Stimulated activated naive CD4-positive, alpha-beta T cell treated with Interleukin-2 at 50 U/mL for 16 hours (primary cell): Measurements from ENCODE around the gene ASB9.
"Not testable (repeated sequence)": the region's sequence is repeated elsewhere in the genome, so short reads cannot be mapped to it uniquely, and the experiment has no call there.

Experiments
- DNase-seq: peaks from one replicate; lab custom pipeline; 2025; lab: John Stamatoyannopoulos, UW

The ASB9 gene, protein sequence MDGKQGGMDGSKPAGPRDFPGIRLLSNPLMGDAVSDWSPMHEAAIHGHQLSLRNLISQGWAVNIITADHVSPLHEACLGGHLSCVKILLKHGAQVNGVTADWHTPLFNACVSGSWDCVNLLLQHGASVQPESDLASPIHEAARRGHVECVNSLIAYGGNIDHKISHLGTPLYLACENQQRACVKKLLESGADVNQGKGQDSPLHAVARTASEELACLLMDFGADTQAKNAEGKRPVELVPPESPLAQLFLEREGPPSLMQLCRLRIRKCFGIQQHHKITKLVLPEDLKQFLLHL

DNA sequence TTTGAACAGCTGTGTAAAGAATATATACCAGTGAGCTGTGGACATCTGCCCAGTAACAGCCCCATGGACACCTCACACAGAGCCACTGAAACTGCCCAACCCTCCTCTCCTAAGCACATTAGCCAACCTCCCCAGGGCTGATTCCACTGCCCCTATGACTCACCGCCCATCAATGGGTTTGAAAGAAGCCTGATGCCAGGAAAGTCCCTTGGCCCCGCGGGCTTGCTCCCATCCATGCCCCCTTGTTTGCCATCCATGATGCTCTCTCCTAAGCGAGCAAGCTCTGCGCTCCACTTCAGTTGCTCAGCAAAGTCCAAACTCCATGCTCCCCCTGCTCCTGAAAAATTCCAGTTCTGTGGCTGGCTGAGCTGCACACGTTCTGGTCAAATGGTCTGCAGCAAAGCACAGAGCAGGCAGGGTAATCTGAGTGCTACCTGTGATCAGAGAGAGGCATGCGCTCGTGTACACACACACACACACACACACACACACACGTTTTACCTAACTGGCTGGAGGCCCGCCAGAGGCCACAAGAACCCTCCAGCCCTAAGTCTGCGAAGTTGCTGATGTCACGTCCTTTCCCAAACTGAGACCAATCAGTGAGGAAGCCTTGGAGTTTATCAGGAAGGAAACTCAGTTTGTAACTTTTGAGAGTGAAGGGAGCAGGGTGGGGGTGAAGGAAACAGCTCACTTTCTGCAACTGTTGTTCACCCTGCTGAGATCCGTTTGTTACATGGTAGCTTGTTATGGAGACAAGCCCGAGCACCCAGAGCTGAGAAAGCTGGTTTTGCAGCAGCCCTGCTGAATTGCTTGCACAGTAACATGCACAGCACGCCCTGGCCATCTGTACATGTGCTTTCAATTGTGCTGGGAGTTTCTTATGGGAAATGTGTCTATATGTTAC, at the start of gene ASB9:
Gene ASB9, minus strand, starts transcription at position 466 of the 904 bp plus-strand sequence. Its CDS starts 209 bp downstream, at position 257.
- no peak for DNase-seq

DNA sequence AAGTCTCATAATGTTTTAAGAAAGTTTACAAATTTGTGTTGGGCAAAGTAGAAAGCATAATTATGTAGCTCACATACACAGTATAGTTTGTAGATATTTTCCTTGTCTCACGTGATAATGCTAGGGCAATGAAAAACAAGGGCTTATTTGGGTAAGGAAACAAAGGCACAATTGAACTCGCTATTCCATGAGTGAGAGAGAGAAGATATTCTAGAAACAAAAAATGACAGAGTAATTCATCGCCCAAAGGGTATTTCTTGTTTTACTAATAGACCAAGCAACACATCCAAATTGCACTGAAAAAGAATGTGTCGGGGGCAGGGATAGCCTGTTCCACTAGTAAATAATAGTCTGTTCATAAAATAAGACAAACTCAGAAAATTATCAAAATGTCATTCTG, 49.2 kb upstream of the ASB9 start:
- DNase-seq: no peak

DNA sequence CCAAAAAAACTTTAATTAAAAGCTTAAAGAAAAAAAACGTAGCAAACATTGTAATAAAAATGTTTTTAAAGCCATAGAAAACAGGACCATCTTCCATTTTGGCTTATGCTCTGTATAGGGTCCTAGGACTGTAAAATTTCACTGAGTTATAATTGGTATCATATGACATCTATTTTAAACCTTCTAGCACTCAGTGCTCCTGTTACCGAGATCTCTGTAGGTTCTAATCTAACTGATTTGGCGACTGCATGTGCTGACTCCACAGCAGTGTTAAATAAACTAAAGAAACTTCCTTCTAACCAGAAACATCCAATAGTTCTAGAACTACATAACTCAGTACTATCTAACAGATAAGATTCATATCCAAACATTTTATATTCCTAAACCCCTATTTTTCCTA, 45.6 kb upstream of the ASB9 start, which contains the start of gene ASB11:
Gene ASB11, minus strand, starts transcription at position 132 of the 400 bp plus-strand sequence. Its CDS starts 35 bp downstream, at position 97.
- no peak for DNase-seq

DNA sequence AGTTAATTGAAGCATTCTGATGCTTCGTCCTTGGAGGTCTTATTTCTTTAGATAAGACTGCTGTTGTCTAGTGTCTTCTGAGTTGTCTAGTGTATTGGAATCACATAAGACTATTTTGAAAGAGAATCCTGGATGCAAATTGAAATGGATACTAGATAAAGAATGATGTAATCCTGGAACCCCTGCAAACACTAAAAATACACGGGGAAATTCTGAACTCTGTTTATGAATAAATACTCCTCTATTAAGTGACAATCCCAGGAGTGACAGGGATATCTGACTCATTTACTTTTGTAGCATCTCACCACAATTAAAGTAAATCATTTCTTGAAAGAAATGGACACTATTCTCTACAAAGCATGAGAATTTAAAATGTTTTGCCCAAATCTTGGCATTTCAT, 44.6 kb upstream of the ASB9 start:
- DNase-seq: no peak

DNA sequence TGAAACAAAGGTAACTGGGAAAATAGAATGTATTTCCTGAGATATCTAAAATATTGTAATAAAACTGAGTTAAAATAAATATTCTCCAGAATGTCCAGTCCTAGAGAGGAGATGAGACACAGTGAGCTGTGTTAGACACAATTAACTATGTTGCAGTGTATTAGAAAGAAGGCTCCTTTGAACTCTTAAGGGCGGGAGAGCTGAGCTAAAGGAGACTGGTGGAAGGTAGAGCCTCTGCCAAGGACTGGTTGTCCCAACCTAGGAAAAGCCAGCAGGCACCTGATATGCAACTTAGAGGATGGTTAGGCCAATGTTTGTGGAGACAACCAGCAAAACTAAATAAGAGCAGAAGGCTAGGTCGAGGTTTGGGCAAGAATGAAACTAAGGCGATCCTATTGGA, 41.2 kb upstream of the ASB9 start:
- no peak for DNase-seq

DNA sequence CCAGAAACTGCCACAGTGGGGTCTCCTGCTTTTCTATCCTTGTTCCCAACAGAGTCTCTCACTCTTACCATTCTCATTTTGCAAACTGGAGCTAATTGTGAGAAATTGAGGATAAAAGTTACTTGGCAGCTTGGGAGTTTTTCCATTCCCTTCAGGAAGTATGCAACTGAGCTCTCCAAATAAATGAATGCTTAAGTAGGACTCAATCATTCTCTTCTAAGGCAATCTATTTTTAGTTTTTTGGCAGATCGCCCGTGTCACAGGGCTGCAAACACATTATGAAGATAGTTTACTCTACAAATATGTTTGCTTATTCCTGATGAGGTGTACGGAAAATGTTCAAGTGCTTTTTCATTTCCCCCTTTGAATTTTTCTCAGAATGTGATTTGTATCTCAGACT, 40.2 kb upstream of the ASB9 start:
- no peak for DNase-seq

DNA sequence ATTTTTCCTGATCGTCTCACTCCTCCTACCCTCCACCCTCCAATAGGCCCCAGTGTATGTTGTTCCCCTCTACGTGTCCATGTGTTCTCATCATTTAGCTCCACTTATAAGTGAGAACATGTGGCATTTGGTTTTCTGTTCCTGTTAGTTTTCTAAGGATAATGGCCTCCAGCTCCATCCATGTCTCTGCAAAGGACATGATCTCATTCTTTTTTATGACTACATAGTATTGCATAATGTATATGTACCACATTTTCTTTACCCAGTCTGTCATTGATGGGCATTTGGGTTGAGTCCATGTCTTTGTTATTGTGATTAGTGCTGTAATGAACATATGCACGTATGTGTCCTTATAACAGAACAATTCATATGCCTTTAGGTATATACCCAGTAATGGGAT, 36.0 kb upstream of the ASB9 start:
- DNase-seq: not testable (repeated sequence)

DNA sequence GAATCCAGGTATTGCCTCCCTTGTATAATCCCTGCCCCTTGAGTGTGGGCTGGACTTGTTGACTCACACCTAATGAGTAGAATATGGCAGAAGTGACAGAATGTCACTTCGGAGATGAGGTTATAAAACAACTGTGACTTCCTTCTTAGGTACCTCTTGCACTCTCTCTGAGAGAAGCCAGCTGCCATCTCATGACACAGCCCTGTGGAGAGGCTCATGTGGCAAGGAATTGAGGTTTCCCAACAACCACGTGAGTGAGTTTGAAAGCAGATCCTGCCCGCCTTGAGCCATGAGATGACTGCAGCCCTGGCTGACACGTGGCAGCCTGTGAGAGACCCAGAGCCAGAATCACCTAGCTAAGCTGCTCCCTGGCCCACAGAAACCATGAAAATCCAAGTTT, 32.0 kb upstream of the ASB9 start:
- no peak for DNase-seq

DNA sequence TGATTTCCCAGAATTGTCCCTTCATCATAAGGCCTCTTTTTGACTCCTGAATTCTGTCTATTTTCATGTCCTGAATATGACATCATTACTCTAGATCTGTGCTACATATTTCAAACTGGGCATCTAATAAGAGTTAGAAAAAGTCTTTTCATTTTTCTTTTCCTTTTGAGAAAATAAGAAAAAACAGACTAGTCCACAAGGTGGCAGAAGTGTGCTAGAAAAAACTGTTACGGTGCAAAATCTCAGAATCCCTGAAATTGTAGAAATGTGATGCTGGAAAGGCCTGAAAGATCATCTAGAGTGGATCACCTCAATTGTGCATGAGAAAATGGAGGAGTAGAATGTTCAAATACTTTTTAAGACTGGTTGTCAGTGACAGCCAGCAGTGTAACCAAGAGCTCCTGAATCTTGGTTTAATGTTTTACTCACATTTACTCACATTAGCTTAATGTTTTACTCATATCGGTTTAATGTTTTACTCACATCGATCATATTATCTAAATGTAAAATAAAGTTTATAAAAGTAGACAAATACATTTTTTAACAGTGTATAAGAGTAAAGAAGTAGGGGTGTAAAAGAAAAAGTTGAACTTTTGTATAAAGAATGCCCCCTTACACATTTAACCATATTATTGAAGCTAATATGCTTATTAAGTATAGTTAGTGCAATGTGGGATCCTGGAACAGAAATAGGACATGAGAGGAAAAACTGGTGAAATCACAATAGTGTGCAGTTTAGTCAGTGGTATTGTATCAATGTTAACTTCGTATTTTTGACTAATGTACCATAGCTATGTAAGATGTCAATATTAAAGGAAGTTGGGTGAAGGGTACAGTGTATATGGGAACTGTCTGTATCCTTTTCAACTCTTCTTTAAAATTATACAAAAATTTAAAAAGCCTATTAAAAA, 30.3 kb upstream of the ASB9 start:
- no peak for DNase-seq

DNA sequence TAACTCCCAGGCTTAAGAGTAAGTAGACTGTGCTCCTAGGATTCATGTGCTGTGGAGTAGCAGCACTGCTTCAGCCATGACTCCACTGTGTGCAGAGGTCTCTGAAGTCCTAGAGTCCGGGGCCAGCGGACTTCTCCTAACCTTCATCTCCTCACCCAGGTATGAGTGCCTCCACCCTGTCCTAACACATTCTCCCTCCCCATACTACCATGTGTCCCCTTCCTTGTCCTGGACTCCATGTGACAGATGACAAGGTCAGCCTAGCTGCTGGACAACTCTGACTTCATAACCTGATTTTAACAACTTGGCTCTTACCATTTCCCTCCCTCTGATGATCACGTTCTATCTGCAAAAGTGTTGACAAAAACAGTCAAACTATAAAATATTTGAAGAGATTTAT, 28.9 kb upstream of the ASB9 start:
- DNase-seq: no peak

DNA sequence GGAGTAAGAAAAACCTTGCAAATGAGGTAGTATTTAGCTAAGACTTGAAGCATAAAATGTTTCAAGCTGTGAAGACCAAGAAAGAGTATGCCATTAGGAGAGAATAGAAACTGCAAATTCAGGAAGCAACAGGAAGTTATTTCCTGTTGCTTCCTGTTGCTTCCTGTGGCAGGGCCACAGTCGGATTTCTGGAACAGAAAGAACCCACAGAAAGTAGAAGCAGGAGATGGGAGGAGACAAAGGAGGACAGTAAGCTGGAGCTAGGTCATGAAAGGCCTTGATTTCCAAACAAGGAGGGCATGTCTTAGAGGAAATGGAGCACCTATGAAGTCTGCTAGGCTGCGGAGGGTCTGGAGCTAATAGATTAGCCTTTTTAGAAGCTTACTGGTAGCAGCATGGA, 28.3 kb upstream of the ASB9 start:
- DNase-seq: no peak

DNA sequence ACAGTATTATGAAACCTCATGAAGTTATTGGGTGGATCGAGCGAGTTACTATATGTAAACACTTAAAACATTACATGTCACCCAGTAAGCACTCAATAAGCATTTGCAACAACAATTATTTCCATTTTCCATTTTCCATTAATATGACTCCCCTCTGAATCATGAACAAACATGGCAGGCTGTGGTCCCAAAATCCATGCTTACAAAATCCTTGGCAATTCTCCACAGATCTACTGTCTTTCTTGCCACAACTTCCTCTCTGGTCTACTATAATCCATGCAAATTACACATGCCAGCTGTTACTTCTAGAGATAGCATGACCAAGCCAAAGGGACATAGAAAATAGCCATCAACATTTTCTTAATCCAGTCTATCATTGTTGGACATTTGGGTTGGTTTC, 23.6 kb upstream of the ASB9 start:
- no peak for DNase-seq

DNA sequence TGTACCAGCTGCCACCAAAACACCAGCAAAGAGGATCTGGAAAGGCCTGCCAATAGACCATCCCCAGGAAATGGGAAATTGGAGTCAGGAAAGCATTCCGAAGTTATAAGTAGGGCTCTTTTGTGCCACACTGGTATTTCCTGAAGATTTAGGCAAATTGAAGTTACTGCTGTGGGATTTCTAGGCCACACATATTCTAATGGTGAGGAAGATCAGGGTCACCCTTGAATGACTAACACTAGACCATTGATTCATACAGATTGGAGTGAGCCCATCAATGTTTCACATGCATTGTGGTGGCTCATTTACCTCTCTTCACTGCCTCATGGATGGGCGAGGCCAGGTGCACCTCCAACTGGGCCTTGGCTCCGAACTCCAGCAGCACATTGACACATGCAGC, 23.0 kb upstream of the ASB9 start:
- DNase-seq: no peak

DNA sequence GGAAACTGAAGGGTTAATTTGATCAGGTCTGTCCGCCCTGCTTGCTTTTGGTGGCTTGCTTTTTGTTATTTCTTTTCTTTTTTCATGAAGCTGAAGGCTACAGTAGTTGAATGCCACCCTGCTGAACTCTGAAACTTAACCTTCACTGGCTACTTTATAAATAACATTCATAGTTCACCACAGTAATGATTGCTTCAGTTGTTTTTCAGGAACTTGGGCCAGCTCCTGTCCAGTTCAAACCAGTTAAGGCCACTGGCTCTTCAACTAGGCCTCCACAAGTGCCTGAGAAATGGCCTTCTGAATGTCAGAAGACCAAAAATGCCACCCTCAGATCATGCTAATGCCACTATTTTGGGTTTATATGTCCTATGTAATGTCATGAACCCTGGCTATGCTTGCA, 7.7 kb upstream of the ASB9 start:
- no peak for DNase-seq

DNA sequence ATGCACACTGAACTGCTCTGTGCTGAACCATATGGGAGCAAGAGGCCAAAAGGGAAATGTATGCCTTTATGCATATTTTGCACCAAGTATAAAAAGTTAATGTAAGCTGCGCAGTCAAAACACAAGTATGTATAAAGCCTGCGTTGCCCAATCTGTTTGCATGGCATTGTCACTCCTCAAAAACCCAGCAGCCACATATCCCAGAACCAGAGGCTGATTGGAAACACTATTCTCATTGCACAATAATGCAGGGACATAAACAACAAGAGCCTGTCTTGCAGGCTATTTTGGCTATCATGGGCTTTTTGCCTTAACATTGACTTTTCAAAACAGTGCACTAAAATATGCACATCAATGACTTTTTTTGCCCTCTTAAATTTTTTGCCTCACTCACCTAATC, 5.1 kb upstream of the ASB9 start:
- DNase-seq: no peak

DNA sequence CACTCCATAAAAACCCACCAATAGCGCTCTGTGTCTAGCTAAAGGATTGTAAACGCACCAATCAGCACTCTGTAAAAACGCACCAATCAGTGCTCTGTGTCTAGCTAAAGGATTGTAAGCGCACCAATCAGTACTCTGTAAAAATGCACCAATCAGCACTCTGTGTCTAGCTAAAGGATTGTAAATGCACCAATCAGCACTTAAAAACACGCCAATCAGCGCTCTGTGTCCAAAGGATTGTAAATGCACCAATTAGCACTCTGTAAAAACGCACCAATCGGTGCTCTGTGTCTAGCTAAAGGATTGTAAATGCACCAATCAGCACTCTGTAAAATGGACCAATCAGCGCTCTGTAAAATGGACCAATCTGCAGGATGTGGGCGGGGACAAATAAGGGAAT, 3.4 kb upstream of the ASB9 start:
- DNase-seq: not testable (repeated sequence)

DNA sequence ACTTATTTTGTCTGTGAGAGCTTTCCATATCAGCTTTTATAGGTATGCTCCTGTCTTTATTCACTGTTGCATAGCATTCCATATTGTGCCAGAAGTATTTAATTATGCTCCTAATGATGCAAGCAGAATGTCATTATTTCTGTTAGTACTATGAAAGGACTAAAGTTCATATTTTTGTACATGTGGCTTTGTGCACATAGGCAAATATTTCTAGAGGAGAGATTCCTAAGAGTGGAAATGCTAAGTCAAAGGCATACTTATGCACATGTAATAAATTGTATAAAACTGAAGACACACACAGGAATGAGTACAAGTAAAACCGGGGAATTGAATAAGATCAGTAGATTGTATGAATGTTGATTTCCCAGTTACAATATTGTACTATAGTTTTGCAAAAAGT, 1.9 kb upstream of the ASB9 start:
- no peak for DNase-seq

DNA sequence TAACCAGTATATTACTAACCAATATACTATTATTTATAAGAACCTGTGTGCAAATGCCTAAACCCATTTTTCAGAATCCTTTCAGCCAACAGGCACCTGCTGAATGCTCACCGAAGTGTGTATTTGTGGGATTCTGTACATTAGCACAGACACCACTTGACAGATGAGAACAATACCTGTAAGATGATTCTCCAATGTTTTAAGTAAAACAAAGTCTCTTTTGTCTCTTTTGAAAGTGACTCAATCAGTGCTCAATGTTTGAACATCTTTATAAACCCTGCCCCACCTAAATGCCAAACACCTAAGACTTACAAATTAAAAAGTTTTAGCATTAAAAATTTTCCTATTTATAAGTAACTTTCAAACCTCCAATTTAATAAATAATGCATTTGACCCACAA, 763 bp downstream of the ASB9 start:
- no peak for DNase-seq

DNA sequence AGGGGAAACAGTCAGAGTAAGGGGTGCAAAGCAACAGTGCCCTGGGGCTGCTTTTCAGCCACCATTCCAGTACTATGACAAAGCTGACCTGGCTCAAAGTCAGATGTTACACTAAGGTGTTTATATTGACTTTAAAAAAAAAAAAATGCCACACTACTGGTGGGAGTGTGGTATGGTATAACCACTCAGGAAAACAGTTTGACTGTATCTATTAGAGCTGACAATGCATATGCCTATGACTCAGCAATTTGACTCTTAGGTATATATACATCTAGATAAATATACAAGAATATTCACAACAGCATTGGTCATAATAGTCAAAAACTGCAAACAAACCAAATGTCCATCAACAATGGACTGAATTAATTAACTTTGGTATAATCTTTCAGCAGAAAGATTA, 15.0 kb downstream of the ASB9 start:
- no peak for DNase-seq

DNA sequence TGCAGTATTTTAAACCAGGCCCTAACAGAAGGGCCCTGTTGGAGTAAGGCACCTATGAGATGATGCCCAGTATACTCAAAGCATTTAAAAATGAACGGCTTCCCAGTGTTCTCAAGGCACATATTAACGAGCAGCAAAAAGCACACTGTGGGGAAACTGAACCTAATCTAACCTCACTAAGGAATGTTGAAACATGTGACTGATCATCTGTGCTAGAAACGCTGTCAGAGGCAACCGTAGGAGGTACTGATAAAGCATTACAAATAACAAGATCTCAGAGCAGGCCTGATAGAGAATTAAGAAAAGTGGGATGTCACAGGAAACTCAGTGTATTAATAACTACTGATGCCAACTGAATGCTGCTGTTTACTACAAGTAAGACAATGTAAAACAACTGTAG, 24.0 kb downstream of the ASB9 start:
- no peak for DNase-seq

DNA sequence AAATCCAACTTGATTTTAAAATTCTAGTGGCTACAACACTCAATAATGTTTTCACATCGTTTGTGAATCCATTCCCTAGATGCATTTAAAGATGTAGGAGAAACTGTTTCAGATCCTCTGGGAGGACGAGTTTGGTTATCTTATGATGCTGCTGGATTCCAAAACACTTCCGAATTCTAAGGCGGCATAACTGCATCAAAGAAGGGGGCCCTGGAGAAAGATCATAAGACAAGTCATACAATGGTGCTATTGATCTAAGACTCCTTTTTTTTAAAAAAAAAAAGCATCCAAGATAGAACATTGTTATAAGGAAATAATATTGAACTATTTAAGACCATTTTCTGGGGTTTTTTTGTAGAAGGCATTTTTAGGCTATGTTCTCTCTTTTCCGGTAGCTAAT, 25.5 kb downstream of the ASB9 start:
- DNase-seq: no peak

DNA sequence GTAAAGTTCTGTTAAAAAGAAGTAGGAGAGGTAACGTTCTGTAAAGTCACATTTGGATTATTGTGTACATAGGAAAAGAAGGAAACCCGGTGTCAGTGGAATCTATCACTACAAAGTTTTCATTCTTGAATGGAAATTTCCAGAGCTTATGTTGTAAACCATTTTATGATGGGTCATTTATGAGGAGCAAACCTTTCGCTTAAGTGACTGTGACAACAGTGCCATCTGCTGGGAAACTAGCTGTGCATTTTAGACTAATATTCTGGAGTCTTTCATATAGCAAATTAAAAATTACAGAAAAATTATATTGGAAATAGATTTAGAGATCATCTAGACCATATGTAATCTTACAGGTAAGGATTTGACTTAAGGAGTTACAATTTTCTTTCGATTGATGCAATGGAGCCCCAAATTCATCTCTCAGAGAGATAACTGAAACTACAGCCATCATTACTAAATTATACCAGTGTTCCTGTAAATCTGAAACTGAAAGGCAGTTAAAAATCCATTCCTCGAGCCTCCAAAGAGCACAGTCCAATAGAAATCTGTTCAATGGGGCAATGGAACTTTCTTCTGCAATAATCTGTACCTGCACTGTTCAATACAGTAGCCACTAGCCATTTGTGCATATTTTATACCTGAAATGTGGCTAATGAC, 26.9 kb downstream of the ASB9 start:
- DNase-seq: no peak
